GM19239 (cell line): ENCODE measurements around the gene XXYLT1.
"Not testable (repeated sequence)": the region's sequence is repeated elsewhere in the genome, so short reads cannot be mapped to it uniquely, and the experiment has no call there.

Experiments used
- DNase-seq: peaks from one replicate; pipeline ENCODE4 v3.0.0; 2011; ENCODE audit warnings: low spot score; ENCODE audit not compliant: insufficient read length
- FAIRE-seq: peaks from 2 replicates; lab custom pipeline; 2011; peaks lifted over from hg19 to GRCh38; lab: Jason Lieb, UNC

XXYLT1 gene

DNA sequence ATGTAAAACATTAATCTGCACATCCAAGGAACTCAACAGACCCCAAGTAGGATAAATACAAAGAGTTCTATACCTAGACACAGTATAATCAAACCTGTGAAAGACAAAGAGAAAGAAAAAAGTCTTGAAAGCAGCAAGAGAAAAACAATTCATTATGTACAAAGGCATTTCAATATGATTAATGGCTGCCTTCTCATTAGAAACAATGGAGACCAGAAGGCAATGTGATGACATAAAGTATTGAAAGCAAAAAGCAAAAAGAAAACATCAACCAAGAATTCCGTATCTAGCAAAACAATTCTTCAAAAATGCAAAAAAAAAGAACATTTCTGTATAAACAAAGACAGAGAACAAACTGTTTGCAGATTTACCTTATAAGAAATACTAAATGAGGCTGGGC lies 81.1 kb downstream of the XXYLT1 start:
- no peak for FAIRE-seq
- no peak for DNase-seq

DNA sequence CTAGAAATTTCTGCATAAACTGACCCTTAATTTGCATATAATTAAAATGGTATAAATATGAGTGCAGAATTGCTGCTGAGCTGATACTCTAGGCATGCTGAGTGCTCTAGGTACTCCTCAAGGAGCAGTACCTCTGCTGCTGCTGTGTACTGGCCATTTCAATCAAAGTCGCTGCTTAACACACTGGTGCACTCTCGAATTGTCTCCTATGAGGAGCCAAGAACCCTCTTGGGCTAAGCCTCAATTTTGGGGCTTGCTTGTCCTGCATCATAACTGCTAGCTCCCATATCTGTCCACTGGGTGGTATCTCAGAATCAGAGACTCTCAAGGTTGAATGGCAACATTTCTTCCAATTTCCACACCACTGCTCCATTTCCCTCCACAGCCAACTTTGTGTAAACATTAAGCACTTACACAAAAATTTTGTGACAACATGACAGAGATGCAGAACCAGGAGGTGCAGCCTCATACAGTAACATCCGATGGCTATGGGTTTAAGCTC lies 82.5 kb downstream of the XXYLT1 start:
- no peak for DNase-seq
- FAIRE-seq = no peak

DNA sequence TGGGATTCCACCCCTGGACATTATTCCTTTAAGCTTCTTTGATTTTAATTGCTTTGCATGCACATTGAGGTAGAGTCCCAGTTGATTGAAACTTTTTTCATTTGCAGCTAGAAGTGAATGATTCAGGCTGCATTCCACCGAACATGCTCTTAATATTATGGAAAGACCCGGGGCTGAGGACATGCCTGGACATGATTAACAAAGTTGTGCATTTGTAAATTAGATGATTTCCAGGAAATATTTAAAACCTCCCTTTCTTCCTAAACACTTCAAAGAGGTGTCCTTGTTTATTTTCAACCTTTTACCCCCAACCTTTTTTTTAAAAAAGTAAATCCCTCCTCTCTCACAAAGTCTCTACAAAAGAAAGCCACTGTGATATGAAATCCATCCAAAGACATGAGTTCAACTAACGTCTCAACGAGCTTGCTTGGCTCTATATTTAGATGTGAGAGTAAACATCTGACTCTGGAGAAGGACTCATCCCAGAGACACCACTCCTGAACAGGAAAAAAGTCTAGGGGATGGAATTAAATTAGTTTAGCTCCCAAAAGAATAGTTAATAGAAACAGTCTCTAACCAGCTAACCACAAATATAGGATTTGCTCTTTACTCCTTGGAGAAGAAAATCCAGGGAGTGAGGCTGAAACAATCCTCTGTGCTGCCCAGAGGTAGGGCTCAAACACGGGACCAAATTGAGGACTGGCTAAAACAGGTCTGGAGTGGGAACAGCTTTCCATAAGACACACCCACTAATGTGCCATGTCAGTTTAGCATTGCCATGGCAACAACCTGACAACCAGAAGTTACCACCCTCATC lies 83.1 kb downstream of the XXYLT1 start:
- no peak for DNase-seq
- no peak for FAIRE-seq

DNA sequence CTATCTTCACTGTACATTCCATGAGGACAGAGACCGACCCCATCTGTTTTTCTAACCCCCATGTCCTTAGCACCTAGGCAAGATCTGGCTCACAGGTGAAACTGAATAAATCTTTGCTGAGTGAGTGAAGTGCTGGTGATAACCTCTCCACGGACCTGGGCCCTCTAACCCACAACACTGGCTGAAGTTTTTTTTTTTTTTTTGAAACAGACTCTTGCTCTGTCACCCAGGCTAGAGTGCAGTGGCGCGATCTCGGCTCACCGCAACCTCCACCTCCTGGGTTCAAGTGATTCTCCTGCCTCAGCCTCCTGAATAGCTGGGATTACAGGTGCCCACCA lies 84.3 kb downstream of the XXYLT1 start:
- DNase-seq, FAIRE-seq: not testable (repeated sequence)

DNA sequence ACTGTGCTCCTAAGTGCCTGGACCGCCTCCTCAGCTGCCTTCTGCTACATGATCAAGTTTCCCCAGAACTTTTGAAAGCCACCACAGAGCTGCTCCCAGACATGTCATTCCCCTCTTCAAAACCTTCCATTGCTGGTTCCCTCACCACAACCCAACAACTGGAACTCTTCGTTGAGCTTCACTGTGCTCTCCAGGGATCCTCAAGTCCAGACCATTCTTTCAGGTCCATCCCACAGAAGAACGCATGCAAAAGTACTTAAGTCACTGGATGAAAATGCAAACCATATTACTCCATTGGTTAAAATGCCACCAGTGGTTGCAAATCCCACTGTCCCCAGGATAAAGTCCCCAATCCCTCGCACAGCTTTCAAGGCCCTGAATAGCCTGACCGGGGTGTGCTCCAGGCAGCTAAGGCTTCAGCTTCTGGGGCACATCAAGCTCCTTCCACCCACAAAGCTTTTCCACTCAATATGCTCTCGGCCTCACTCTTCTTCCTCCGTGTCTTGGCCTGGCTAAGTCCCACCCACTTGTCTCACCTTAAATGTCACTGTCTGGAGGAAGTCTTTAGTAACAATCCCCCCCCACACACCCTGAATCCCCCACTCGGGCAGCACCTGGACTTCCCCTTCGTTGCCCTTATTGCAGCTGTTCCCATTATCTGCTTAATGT lies 84.8 kb downstream of the XXYLT1 start:
- DNase-seq (no peak), FAIRE-seq (no peak)

DNA sequence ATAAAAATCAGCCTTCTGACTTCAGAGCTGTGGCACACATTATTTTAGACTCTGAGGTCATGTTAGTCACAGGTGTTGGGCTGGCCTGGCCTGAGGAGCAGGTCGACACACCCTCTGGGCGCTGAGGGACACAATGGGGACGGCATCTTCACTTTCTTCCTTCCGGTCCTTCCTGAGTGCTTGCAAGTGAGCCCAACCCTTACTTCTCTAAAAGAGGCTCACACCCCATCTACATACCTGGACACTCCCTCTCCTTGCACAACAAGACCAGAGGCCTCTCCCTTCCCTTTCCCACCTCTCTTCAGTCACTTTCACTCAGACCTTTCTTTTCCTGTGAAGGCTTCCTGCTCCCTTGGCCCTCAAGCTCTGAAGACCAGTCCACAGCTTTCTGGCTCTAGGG lies 85.4 kb downstream of the XXYLT1 start:
- DNase-seq (no peak), FAIRE-seq (no peak)

DNA sequence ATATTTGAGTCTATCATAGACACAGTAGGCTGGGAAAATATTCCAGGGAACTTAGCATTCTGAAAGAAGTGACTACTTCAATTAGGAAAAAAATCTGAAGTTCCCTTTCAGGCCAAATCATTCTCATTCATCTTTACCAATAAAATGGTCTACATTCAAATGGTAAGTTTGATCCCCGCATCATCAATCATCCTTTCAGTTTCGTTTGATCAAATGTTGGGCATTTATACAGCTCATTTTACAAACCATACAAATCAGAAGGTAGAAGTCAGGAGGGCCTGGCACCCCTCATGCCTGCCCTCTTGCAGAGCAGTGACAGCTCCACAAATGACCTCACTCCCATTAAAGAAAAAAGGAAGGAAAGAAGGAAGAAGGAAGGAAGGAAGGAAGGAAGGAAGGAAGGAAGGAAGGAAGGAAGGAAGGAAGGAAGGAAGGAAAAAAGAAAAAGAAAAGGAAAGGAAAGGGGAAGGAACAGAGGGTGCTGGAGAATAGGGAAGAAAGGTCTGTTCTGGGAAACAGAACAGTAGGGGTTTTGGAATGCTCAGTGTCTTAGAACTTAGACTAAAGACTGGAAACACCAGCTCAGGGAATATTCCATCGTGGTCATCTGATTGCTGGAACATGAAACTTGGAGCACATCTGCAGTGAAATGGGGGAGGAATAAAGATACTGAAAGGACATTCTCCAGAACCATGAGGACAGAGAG lies 86.1 kb downstream of the XXYLT1 start:
- DNase-seq (no peak), FAIRE-seq (no peak)

DNA sequence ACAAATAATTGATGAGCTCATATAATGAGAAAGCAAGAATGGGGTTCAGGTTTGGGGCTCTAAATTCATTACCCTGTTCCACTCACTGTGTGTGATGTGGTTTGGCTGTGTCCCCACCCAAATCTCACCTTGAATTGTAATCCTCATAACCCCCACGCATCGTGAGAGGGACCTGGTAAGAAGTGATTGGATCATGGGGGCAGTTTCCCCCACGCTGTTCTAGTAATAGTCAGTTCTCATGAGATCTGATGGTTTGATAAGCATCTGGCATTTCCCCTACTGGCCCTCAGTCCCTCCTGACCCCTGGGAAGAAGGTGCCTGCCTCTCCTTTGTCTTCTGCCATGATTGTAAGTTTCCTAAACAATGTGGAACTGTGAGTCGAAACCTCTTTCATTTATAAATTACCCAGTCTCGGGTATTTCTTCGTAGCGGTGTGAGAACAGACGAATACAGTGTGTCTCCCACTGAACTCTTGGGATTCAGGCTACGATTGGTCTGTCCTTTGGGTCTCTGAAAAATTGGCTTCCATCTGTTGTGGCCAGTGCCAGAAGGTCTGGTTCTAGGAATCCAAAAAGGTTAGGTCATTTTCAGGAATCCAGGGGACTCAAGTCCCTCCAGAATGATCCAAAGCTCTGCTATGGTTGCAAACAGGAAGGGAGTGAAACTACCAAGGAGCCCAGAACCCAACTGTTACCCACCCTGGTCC lies 87.7 kb downstream of the XXYLT1 start:
- FAIRE-seq = no peak

DNA sequence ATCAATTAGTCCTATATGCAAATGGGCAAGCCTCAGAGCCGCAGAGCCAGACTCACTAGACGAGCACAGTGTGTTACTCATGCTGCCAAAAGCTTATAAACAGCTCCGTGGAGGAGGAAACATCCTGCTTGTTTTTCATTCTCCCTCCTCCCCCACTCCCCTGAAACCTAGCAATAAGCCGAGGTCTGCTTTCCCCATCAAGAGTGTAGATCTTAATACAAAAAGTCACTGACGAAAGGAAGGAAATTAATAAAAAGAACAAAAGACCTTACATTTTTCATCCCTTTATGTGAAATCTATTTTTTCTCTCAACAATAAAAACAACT lies 88.5 kb downstream of the XXYLT1 start:
- FAIRE-seq (no peak), DNase-seq (no peak)

More for the DNA sequence above, 87.7 kb downstream of the XXYLT1 start:
- DNase-seq = no peak

DNA sequence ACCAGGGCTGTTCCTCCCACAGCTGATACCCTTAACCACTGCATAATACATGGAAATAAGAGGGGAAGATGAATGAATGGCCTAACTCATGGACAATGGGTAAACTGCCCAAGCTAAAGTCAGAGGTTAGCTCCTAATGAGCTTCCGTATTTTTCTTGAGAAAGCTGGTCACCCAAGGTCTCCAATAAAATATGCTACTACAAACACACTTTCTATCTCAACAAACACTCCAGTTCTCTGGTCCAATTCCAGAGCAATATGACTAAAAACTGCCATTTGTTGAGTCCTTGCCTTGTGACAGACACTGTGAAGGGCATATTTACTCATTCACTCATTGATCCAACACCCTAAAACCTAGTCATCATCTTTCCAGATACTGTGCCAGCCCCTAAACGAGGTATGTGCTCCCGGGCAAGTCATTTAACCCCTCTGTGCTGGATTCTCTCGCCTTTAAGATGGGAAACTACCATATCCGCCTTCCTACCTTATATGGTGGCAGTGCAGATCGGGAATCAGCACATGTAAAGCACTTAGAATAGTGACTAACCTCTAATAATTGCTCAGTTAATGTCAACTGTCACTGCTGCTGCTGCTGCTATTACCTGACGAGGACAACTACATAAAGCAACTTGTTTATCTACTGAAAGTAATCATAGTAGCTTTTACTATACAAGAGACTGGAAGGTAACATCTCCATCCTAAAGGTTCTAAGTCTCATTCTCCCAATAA lies 89.1 kb downstream of the XXYLT1 start:
- FAIRE-seq = no peak
- no peak for DNase-seq

DNA sequence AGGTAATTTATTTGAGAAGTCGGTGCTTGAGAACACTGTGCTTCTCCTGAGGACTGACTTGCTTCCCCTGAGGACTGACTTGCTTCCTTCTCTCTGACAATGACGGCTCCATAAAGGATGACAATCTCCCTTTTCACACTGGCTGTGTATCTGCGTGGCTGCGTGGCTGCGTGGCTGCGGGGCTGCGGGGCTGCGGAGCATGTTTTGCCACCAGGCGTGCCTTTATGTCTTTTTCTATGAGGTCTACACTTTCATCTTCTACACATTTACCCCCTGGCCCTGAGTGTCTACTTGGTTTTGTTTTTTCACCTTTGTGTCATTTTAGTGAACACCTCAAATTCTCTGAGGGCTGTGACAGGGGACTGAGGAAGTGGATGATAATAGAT lies 89.9 kb downstream of the XXYLT1 start:
- FAIRE-seq (no peak), DNase-seq (no peak)

DNA sequence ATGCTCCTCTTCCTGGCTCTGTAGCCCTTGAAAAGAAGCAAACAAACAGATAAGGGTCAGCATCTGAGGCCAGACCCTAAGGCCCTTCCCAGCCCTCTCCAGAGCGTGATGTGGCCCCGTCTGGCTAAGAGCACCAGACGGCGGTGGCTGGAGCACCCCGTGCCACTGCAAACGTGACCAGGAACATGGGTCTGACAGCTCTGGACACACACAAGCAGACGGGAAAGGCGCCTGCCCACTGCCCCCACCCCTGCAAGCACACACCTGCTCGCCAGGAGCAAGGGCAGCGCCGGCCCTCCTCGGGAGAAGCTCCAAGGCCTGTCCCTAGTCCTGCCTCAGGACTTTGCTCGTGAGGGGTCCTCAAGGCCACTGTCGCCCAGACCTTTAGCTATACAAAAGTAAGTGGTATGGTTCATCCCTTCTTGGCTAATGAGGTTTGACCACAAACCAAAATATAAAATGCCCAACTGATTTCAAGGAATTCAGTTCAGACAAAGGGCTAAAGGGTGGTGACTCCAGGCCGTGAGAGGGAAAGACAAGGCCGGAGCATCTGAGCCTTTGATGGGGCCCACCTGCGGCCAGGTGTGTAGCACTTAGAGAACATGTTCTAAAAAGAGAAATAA lies 90.4 kb downstream of the XXYLT1 start:
- FAIRE-seq (no peak), DNase-seq (no peak)

DNA sequence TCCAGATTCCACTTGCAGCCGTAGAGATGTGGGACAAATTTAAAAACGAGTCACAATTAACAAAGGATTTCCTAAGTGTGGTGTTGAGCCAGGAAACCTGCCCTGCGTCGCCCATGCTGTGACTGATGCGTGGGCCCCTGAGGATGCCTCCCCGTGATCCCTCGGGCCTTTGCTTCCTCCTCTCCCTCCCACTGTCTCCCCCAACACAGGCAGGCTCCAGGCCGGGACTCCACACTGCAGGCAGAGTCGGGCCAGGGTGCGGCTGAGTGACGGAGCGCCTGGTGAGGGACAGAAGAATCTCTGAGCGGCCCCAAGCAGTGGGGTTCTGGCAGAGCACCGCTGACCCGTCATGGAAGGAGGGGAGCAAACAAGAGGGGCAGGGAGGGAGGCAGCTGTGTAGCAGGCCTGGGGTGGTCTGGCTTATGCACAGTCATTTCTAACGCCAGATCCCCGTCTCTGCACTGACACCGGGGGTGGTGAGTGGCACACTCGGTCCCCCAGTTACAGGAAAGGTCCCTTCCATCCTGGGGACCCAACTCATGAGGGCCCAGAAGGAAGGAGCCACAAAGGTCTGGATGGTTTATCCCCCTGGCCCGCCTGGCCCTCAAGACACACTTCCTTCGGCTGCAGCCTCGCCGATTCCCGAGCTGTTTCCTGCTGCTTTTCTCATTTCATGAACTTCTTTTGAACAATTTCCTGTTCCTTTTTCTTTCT lies 91.0 kb downstream of the XXYLT1 start:
- FAIRE-seq (no peak), DNase-seq (no peak)

DNA sequence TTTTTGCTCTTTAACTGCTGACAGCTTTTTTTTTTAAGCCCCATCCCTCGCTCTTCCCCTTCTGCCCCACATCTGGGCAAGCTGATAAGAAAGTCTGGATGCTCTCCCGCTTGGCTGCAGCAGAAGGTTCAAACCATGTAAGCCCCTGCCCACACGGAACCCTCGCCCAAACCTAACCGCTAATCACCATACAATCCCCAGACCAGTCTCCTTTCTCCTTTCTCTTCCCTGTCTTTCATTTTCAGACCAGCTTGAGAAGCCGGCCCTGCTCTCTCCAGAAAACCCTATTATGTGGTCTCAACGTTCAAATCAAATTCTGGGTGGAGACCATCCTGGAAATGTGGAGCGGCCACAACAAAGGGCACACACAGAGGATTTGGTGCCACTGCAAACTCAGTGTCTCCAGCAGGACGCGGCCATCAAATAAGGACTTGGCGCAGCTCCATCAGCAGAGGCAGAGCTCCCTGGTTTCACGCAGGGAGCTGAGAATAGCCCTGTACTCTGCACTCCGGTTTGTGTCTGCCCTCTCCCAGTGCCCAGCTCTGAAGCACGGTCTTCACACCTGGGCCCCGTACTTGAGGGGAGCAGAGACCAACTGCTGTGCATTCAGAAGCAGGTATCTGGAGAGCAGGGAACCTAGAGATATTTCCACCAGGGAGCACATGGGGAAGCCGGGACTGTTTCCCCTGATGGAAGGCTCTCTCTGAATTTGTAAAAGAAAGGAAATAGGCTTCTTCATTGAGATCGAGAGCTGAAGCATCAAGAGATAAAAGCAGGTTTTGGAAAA lies 92.6 kb downstream of the XXYLT1 start:
- no peak for FAIRE-seq
- DNase-seq = no peak

DNA sequence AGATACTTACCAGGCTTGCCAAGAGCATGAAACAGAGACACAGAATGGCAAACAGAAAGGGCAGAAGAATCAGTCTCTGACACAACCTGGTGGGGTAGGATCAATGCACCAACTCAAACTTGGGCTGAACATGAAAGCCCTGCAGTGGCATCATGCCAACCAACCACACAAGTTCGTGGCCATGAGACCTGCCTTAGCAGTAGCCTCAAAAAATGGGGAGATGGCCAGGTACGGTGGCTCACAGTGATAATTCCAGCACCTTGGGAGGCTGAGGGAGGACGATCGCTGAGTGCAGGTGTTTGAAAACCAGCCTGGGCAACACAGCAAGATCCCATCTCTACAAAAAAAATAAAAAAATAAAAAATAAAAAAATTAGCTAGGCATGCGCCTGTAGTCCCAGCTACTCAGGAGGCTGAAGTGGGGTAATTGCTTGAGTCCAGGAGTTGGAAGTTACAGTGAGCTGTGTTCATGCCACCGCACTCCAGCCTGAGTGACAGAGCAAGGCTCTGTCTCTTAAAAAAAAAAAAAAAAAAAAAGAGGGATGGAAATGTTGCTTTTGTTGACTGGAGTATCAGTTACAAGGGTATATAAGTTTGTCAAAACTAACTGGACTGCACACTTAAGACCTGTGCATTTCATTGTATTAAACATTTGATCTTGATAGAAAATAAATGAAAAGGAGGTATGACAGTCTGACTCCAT lies 93.4 kb downstream of the XXYLT1 start:
- DNase-seq (no peak), FAIRE-seq (no peak)

DNA sequence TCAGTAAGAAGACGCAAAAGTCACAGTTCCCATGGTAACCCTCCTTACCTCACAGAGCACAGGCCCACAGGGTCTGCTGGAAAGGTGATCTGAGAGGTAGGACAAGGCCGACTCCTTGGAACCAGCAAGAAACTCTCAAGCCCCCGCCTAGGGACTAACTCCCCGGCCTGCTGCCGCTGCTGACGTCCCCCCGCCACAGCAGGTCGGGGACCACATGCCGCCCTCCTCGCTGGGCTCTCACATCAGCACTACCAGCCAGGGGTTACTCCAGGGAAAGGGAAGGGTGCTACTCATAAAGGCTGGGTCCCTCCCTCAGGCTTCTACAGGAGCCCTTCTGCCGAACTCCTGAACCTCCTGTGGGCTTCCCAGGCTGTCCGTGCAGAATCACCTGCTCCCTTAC lies 94.2 kb downstream of the XXYLT1 start:
- FAIRE-seq = no peak
- DNase-seq = no peak

DNA sequence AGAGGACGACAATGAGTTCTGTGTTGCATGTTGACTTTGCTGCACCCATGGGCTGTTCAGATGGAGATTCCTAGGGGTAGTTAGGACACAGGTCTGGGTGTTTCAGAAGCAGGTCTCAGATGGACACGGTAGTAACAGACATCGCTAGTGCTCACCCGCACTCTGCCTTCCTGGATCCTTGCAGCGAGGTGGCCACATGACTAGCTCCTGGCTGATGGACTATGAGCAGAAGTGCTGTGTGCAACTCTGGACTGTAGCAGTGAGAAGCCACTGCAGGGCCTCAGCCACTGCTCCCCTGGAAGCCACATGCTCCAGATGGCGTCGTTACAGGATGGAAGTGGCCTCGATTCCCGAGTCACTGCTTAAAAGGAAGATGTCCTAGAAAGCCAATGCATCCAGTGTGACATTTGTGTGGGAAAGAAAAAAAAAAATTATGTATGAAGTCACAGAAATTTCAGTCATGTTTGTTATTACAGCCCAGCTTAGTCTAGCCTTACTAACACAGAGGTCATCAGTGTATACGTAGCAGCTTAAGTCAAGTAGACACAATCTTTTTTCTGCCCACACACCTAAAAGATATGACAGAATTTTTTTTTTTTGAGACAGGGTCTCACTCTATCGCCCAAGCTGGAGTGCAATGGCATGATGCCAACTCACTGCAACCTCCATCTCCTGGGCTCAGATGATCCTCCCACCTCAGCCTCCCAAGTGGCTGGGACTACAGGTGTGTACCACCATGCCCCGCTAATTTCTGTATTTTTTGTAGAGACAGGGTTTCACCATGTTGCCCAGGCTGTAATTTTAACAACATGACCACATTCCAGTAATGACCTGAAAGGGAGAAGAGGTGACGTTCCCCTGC lies 95.3 kb downstream of the XXYLT1 start:
- FAIRE-seq (no peak), DNase-seq (no peak)
